HEK293 (cell line): ENCODE measurements around the gene METTL26.
A peak's percentile ranks its signal among the peaks of the same experiment; 100 is the strongest.

ENCODE experiments used
- CTCF ChIA-PET: fragments of 350-600 bp; formaldehyde crosslinking; extraction: SDS; loops from one replicate; lab custom pipeline; 2021; ENCODE audit warnings: antibody characterized with exemption; lab: Yijun Ruan, JAX
- POLR2A ChIA-PET: fragments of 300-600 bp; formaldehyde crosslinking; extraction: SDS; loops from one replicate; lab custom pipeline; 2020; ENCODE audit warnings: antibody characterized with exemption, inconsistent platforms; lab: Yijun Ruan, JAX
- H3K27ac ChIP-seq: fragments of 200-500 bp; sonication (Bioruptor generic); 2 replicates; pipeline ENCODE4 v1.5.1; 2014; ENCODE audit warnings: low read depth, low read length, control low read depth, inconsistent platforms; ENCODE audit errors: extremely low read depth
- H3K36me3 ChIP-seq, 2 experiments: fragments of 200-500 bp in 1 of 2; sonication (Bioruptor generic) in 1 of 2; 1 replicate in 1 of 2; 2 replicates in 1 of 2; pipeline ENCODE4 v1.5.1; 2014 to 2017; ENCODE audit warnings: inconsistent platforms in 2 of 2, low read length in 2 of 2; ENCODE audit not compliant: control insufficient read depth in 2 of 2, insufficient read depth in 1 of 2
- H3K4me1 ChIP-seq: fragments of 200-500 bp; sonication (Bioruptor generic); 2 replicates; pipeline ENCODE4 v1.5.1; 2014; ENCODE audit warnings: mild to moderate bottlenecking, low read length, inconsistent platforms; ENCODE audit not compliant: control insufficient read depth, insufficient read depth
- H3K4me3 ChIP-seq: 2 replicates; pipeline ENCODE4 v1.5.1; 2011; ENCODE audit warnings: low read depth, mild to moderate bottlenecking, control low read depth, low read length, moderate library complexity
- H3K9me3 ChIP-seq: fragments of 200-500 bp; sonication (Bioruptor generic); 2 replicates; pipeline ENCODE4 v1.5.1; 2014; ENCODE audit warnings: low read depth, low read length, inconsistent platforms; ENCODE audit not compliant: control insufficient read depth, insufficient read depth
- BCL11A ChIP-seq: fragments of 450-650 bp; formaldehyde crosslinking; IDR thresholded peaks from 2 replicates; pipeline ENCODE4 v1.5.1; 2016; ENCODE audit warnings: low read depth, missing biosample characterization, missing genetic modification characterization
- BCL11B ChIP-seq: fragments of 450-650 bp; formaldehyde crosslinking; IDR thresholded peaks from 2 replicates; pipeline ENCODE4 v1.5.1; 2016; ENCODE audit warnings: low read depth, missing biosample characterization, missing genetic modification characterization
- FEZF1 ChIP-seq: fragments of 450-650 bp; formaldehyde crosslinking; IDR thresholded peaks from 2 replicates; pipeline ENCODE4 v1.5.1; 2016; ENCODE audit warnings: missing biosample characterization, missing genetic modification characterization
- SCRT2 ChIP-seq: fragments of 450-650 bp; formaldehyde crosslinking; IDR thresholded peaks from 2 replicates; pipeline ENCODE4 v1.5.1; 2016; ENCODE audit warnings: missing biosample characterization, missing genetic modification characterization
- SETDB1 ChIP-seq: IDR thresholded peaks from one replicate; pipeline ENCODE4 v1.6.1; 2017; ENCODE audit warnings: mild to moderate bottlenecking, low read length, moderate library complexity, mixed read lengths; ENCODE audit not compliant: insufficient read length
- ZNF114 ChIP-seq: fragments of 450-650 bp; formaldehyde crosslinking; IDR thresholded peaks from 2 replicates; pipeline ENCODE4 v1.5.0; 2017; ENCODE audit warnings: missing biosample characterization, missing genetic modification characterization
- ZNF221 ChIP-seq: fragments of 450-650 bp; formaldehyde crosslinking; IDR thresholded peaks from 2 replicates; pipeline ENCODE4 v1.5.1; 2017; ENCODE audit warnings: missing biosample characterization, missing genetic modification characterization, borderline replicate concordance
- ZNF561 ChIP-seq: fragments of 450-650 bp; IDR thresholded peaks from 2 replicates; pipeline ENCODE4 v1.5.1; 2018; ENCODE audit warnings: missing biosample characterization, missing genetic modification characterization, borderline replicate concordance
- ZNF600 ChIP-seq: fragments of 450-650 bp; formaldehyde crosslinking; IDR thresholded peaks from 2 replicates; pipeline ENCODE4 v1.5.1; 2016; ENCODE audit warnings: missing biosample characterization, missing genetic modification characterization
- ZNF658 ChIP-seq: fragments of 450-650 bp; formaldehyde crosslinking; IDR thresholded peaks from 2 replicates; pipeline ENCODE4; 2016; ENCODE audit warnings: missing biosample characterization, missing genetic modification characterization
- TF ChIP-seq, protein P1 (sequence below): fragments of 450-650 bp; formaldehyde crosslinking; IDR thresholded peaks from 2 replicates; pipeline ENCODE4 v1.5.1; 2016; ENCODE audit warnings: missing biosample characterization, missing genetic modification characterization

METTL26 gene

DNA sequence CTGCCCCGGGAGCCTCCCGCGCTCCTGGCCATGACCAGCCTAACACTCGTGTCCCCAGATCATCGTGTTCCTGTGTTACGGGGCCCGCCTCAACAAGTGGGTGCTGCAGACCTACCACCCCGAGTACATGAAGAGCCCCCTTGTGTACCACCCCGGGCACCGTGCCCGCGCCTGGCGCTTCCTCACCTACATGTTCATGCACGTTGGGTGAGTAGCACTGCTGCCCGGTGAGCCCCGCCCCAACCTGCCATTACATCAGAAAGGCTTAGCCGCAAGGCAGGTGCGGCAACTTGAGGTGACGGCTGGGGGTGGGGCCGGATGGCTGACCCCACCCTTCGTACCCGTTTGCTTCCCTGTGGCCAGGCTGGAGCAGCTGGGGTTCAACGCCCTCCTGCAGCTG lies 40.8 kb upstream of the METTL26 start (continued):
- TF ChIP-seq ZNF658 (tag by site-specific recombination) (no peak), SCRT2 (tag by site-specific recombination) (peak; percentile 88), FEZF1 (no peak), ZNF561 (no peak)
- TF ChIP-seq, protein P1, sequence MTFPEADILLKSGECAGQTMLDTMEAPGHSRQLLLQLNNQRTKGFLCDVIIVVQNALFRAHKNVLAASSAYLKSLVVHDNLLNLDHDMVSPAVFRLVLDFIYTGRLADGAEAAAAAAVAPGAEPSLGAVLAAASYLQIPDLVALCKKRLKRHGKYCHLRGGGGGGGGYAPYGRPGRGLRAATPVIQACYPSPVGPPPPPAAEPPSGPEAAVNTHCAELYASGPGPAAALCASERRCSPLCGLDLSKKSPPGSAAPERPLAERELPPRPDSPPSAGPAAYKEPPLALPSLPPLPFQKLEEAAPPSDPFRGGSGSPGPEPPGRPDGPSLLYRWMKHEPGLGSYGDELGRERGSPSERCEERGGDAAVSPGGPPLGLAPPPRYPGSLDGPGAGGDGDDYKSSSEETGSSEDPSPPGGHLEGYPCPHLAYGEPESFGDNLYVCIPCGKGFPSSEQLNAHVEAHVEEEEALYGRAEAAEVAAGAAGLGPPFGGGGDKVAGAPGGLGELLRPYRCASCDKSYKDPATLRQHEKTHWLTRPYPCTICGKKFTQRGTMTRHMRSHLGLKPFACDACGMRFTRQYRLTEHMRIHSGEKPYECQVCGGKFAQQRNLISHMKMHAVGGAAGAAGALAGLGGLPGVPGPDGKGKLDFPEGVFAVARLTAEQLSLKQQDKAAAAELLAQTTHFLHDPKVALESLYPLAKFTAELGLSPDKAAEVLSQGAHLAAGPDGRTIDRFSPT (tag by site-specific recombination): peak; percentile 94
- TF ChIP-seq, all 188 proteins: peak for 7

DNA sequence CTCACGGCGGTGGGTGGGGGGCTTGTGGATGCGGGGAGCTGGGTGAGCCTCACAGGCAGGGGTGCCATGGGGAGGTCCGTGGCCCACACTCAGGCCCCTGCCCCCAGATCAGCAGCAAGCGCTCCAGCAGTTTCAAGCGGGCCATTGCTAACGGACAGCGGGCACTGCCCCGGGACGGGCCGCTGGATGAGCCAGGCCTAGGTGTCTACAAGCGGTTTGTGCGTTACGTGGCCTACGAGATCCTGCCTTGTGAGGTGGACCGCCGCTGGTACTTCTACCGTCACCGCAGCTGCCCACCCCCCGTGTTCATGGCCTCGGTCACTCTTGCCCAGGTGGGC lies 40.4 kb upstream of the METTL26 start:
- H3K9me3 ChIP-seq: no peaks in the 10 kb centered on the region
- no peak overlapping the region for H3K4me3 ChIP-seq
- CTCF ChIA-PET: interaction anchor here (1.1 kb wide), 1 partner anchor 10 kb away, joined by 6 read pairs; no protein-coding TSS in a partner anchor
- TF ChIP-seq ZNF600 (tag by site-specific recombination) (0 out of 2 replicates have a peak, but pooled peaks have one; percentile 16), SETDB1 (no peak), ZNF114 (tag by site-specific recombination) (no peak)
- TF ChIP-seq, protein P1 (tag by site-specific recombination): peak; percentile 3; the same call in 1 of the 2 replicates
- no peak overlapping the region for H3K27ac ChIP-seq
- peaks cover 6% of the 10 kb centered on the region; the same call in 1 of the 2 replicates for H3K4me1 ChIP-seq
- POLR2A ChIA-PET: interaction anchor here (1.0 to 2.6 kb wide), 6 partner anchors 8 to 40 kb away, joined by 3 to 10 read pairs (median 6); partner anchors contain the start of genes JMJD8, METTL26, RHOT2 and WDR24
- H3K36me3 ChIP-seq: peaks cover 0 to 44% of the 10 kb centered on the region in 2 experiments; a peak in 1 of 3 replicates

DNA sequence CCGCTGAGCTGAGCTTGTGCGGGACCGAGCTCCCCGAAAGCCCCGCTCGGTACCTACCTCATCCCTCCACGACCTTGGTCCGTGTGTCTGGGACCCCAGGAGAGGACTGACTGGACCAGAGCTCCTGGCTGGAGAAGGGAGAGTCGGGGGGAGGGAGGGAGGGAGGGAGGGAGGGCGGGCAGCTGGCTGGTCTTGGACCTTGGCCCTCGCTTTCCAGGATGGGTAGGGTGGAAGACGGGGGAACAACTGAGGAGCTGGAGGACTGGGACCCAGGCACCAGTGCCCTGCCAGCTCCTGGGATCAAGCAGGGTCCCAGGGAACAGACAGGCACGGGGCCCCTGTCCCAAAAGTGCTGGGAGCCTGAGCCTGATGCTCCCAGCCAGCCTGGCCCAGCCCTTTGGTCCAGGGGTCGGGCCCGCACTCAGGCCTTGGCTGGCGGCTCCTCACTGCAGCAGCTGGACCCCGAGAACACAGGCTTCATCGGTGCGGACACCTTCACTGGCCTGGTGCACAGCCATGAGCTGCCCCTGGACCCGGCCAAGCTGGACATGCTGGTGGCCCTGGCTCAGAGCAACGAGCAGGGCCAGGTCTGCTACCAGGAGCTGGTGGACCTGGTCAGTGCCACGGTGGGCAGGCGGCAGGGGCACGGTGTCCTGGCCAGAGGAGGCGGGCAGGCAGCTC lies 39.9 kb upstream of the METTL26 start:
- H3K9me3 ChIP-seq: no peaks in the 10 kb centered on the region
- POLR2A ChIA-PET: interaction anchor here (0.7 to 2.6 kb wide), 8 partner anchors 8 to 289 kb away, joined by 3 to 10 read pairs (median 5); partner anchors contain the start of genes JMJD8, METTL26, RHOT2 and WDR24
- peak; percentile 67; the same call in 1 of the 2 replicates for TF ChIP-seq BCL11A (tag by site-specific recombination)
- TF ChIP-seq ZNF221 (tag by site-specific recombination): no peak
- TF ChIP-seq BCL11B (tag by site-specific recombination): peak; percentile 75; the same call in 1 of the 2 replicates
- TF ChIP-seq, protein P1 (tag by site-specific recombination): peak; percentile 69
- TF ChIP-seq, all 188 proteins: peak for 3
- Histone ChIP-seq H3K4me1 (peaks cover 5% of the 10 kb centered on the region; the same call in 1 of the 2 replicates), H3K36me3 (peaks cover 0 to 44% of the 10 kb centered on the region in 2 experiments; a peak in 1 of 3 replicates), H3K4me3 (no peak overlapping the region), H3K27ac (no peak overlapping the region)
- CTCF ChIA-PET: interaction anchor here (0.6 to 1.1 kb wide), 3 partner anchors 9 to 98 kb away, joined by 3 to 6 read pairs (median 4); no protein-coding TSS in a partner anchor
